MCF 10A (cell line): ENCODE data around the gene TEX55. TPM values are rescaled to one million over a fixed set of nuclear protein-coding genes. Genes with fewer than 3 reads are reported as not detected.

ENCODE experiments used
- BruUV-seq: library from RNA; stranded (reverse); fragments of 400-500 nt; replicated peaks from 2 replicates; lab custom pipeline; 2021; lab: Mats Ljungman, UMichigan
- CTCF ChIA-PET: fragments of 300-600 bp; sonication (Branson Sonifier 250); formaldehyde crosslinking; extraction: SDS; loops from one replicate; lab custom pipeline; 2021; ENCODE audit warnings: antibody characterized with exemption, inconsistent platforms; lab: Yijun Ruan, JAX
- POLR2A ChIA-PET: fragments of 300-600, 350-650 bp; sonication (Branson Sonifier 250); formaldehyde crosslinking; extraction: SDS; loops from one replicate; lab custom pipeline; 2020; ENCODE audit warnings: antibody characterized with exemption, inconsistent platforms; lab: Yijun Ruan, JAX
- DNase-seq: peaks from one replicate; pipeline ENCODE4 v3.0.0-alpha.2; 2018; ENCODE audit not compliant: unreplicated experiment
- H3K27ac Mint-ChIP-seq: one replicate; pipeline ENCODE4 v1.8.0; 2022; ENCODE audit warnings: mild to moderate bottlenecking, low read depth, mixed read lengths; ENCODE audit not compliant: unreplicated experiment
- H3K27me3 Mint-ChIP-seq: one replicate; pipeline ENCODE4 v1.8.0; 2022; ENCODE audit warnings: mixed read lengths; ENCODE audit not compliant: insufficient read depth, unreplicated experiment
- H3K36me3 Mint-ChIP-seq: one replicate; pipeline ENCODE4 v1.8.0; 2022; ENCODE audit warnings: mild to moderate bottlenecking, moderate library complexity, mixed read lengths; ENCODE audit not compliant: insufficient read depth, unreplicated experiment
- H3K4me1 Mint-ChIP-seq: one replicate; pipeline ENCODE4 v1.8.0; 2022; ENCODE audit warnings: mixed read lengths; ENCODE audit not compliant: insufficient read depth, unreplicated experiment
- H3K4me3 Mint-ChIP-seq: one replicate; pipeline ENCODE4 v1.8.0; 2022; ENCODE audit warnings: mild to moderate bottlenecking, moderate library complexity, mixed read lengths; ENCODE audit not compliant: unreplicated experiment
- H3K9me3 Mint-ChIP-seq: one replicate; pipeline ENCODE4 v1.8.0; 2022; ENCODE audit warnings: mixed read lengths; ENCODE audit not compliant: unreplicated experiment
- CTCF ChIP-seq: fragments of 200-600 bp; IDR thresholded peaks from one replicate; pipeline ENCODE4 v1.8.0; 2022; ENCODE audit warnings: antibody characterized with exemption, mild to moderate bottlenecking; ENCODE audit not compliant: unreplicated experiment
- intact Hi-C: fragments of 100-400 bp; cut with micrococcal nuclease; formaldehyde crosslinking; loops from 2 replicates; pipeline ENCODE4 v1.14.1; 2022
- total RNA-seq: library from RNA; stranded (reverse); gene quantifications from 2 replicates; pipeline ENCODE4 v1.2.3, GENCODE V29; 2022

Gene TEX55
- total RNA-seq, 1 experiment from 2014 or later, result not detected

GRCh38 chr3:119170821-119171220 lies 24.9 kb downstream of the TEX55 start:
- intact Hi-C loops, result no loop called here
- Mint-ChIP-seq H3K4me1 (peaks cover 5% of the 10 kb centered on the region), H3K27ac (no peak overlapping the region), H3K27me3 (no peaks in the 10 kb centered on the region), H3K9me3 (peaks cover 2% of the 10 kb centered on the region), H3K36me3 (no peaks in the 10 kb centered on the region), H3K4me3 (no peak overlapping the region)
- BruUV-seq, result no TSS peak
- CTCF ChIA-PET, result no interaction called here
- TF ChIP-seq CTCF, result no peak
- no peak for DNase-seq
- POLR2A ChIA-PET, result no interaction called here

- DNase-seq, result no peak
- POLR2A ChIA-PET, result no interaction called here
- no peak within 1 kb of the TSS for H3K4me3 Mint-ChIP-seq
- CTCF ChIA-PET, result no interaction called here
- H3K36me3 Mint-ChIP-seq, result no peaks in the 10 kb centered on the region
- no peak within 1 kb of the TSS for H3K27ac Mint-ChIP-seq
- H3K4me1 Mint-ChIP-seq, result peaks cover 28% of the 10 kb centered on the region
- intact Hi-C loops, result no loop called here
- no peaks in the 10 kb centered on the region for H3K9me3 Mint-ChIP-seq
- no peaks in the 10 kb centered on the region for H3K27me3 Mint-ChIP-seq
- BruUV-seq, result no TSS peak
- TF ChIP-seq CTCF, result no peak
Observed at GRCh38 chr3:119173325-119173724, 27.4 kb downstream of the TEX55 start, which contains the start of gene UPK1B. Gene UPK1B, plus strand, starts transcription at chr3:119173598. Its CDS starts 13,144 bp downstream, at chr3:119186742.

GRCh38 chr3:119175872-119176756 lies 30.1 kb downstream of the TEX55 start:
- BruUV-seq, result no TSS peak
- Mint-ChIP-seq H3K27ac (peak overlapping the region; percentile 94), H3K4me3 (peak overlapping the region; percentile 59), H3K27me3 (no peaks in the 10 kb centered on the region), H3K4me1 (peaks cover 28% of the 10 kb centered on the region), H3K36me3 (no peaks in the 10 kb centered on the region), H3K9me3 (no peaks in the 10 kb centered on the region)
- DNase-seq, result peak; percentile 83
- TF ChIP-seq CTCF, result no peak
- CTCF ChIA-PET, result interaction anchor here (0.8 to 1.5 kb wide), 3 partner anchors 30 to 292 kb away, joined by 3 to 4 read pairs (median 4); partner anchors contain the start of gene TEX55
- intact Hi-C loops, result loop anchor here (2.0 kb wide), 2 partner anchors 31 to 65 kb away; partner anchors contain the start of gene B4GALT4
- POLR2A ChIA-PET, result interaction anchor here (0.6 to 2.9 kb wide), 9 partner anchors 9 to 426 kb away, joined by 3 to 22 read pairs (median 3); partner anchors contain the start of gene B4GALT4

GRCh38 chr3:119176778-119177177 lies 30.8 kb downstream of the TEX55 start:
- intact Hi-C loops, result loop anchor here (2.0 kb wide), 2 partner anchors 32 to 64 kb away; partner anchors contain the start of gene B4GALT4
- H3K36me3 Mint-ChIP-seq, result no peaks in the 10 kb centered on the region
- CTCF ChIA-PET, result interaction anchor here (0.6 to 1.5 kb wide), 3 partner anchors 33 to 318 kb away, joined by 3 to 4 read pairs (median 4); no protein-coding TSS in a partner anchor
- no TSS peak for BruUV-seq
- peaks cover 31% of the 10 kb centered on the region for H3K4me1 Mint-ChIP-seq
- no peaks in the 10 kb centered on the region for H3K9me3 Mint-ChIP-seq
- POLR2A ChIA-PET, result interaction anchor here (0.6 to 2.9 kb wide), 6 partner anchors 8 to 426 kb away, joined by 3 to 22 read pairs (median 4); partner anchors contain the start of gene B4GALT4
- peak overlapping the region; percentile 94 for H3K27ac Mint-ChIP-seq
- no peak for TF ChIP-seq CTCF
- DNase-seq, result no peak
- H3K4me3 Mint-ChIP-seq, result peak overlapping the region; percentile 59
- H3K27me3 Mint-ChIP-seq, result no peaks in the 10 kb centered on the region
